CD1c-positive myeloid dendritic cell (primary cell): ENCODE data around the gene WDR6.

ENCODE experiments used
- DNase-seq: peaks from one replicate; pipeline ENCODE4 v3.0.0-alpha.2; 2016; ENCODE audit errors: extremely low spot score

Gene WDR6

DNA sequence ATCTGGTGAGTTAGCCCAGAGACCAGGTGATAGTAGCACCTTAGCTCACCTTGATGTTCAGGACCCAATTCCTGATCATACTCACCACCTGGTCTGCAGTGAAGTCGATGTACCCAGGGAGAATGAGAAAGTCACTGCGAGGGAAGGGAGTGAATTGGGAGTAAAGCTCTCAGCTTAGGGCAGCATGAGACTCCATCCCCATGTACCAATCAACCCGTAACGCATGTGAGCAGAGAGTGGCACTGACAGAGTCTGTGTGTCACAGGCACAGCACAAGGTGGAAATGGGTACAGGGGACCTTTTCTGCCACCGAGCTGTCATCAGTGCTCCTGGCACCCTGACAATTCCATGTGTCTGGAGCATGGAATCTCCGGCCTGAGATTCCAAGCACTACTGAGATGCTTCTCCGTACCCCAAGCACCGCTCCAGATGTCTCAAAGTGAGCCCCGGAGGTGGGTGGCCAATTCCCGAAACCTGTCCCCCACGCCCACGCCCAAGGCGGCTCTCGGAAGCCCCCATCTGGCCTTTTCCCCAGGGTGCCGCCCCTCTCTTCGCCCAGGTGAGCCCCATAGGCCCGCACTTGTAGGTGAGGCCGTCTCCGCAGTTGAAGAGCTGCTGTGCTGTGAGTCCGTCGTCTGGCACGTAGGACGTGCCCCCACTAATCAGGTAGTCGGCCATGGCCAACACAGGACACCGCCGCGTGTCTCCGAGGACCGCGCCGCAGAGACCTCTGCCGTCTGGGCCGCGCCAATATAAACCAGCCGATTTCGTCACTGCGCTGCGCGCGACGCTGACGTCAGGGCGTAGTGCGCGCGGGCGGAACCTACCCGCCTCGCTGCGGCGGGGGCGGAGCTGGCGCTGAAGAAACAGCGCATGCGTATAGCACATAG lies 21.7 kb downstream of the WDR6 start, which contains the start of gene IMPDH2:
Gene IMPDH2 (minus strand): TSS at position 726 of the 890 bp plus-strand sequence. CDS start 48 bp downstream, at position 678.
- DNase-seq: peak; percentile 99

DNA sequence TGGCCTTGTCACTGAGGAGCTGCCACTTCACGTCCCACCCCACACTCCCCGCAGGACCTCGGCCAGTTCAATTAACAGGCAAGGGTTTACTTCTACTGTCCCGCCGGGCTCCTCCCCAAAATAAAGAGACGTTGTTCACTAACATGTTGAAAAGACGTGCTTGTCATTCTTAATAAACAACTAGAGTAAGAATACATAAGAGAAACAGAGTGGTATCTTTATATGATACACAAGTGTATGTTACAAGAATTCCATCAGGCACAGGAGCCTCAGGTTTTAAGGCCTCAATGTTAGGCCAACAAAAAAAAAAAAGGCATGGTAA lies 22.3 kb downstream of the WDR6 start:
- no peak for DNase-seq

DNA sequence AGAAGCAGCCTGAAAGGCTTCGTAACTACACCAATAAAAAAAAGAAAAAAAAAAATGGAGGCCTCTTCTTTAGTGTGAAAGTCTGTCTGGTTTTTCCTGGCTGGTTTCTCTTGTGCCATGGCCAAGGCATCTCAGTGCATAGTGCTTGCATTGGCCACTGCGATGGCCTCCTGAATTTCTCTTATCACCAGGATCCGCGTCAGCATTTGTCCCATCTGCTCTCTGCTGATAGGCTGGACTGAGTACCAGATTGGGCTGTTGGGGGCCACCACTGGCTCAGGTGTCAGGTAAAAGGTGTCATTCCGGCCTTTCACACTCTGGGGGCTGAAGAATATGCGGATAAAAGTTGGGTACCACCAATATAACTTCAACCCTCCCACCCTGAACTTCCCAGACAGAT lies 23.1 kb downstream of the WDR6 start:
- no peak for DNase-seq

DNA sequence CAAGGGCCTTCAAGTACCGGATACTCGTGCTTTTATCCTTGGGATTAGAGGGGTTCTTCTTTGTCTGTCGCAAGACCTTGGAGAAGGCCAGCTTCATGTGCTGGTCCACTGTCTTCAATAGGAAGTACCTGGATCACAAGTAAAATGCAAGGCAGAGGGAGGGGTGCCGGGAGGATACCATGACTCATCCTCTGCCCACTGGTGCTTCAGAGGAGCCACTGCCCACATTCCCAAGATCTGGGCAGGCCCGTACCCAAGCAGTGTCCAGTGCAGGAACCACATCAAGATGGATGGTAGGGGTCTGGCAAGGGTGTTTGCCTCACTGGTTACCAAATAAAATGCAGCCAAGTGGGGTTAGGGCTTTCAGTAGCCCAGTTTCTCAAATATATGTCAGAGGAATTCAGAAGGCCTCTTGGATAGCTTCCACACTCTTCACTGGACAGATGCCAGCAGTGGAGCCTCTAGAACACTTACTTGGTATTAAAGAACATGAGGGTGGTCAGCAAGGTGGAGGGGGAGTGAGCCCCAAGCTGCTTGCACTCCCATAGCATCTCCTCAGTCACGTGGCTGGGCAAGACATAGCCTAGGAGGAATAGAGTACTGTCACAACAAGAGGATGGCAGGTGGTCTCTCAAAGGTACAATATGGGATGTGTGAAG lies 25.6 kb downstream of the WDR6 start:
- DNase-seq: no peak

DNA sequence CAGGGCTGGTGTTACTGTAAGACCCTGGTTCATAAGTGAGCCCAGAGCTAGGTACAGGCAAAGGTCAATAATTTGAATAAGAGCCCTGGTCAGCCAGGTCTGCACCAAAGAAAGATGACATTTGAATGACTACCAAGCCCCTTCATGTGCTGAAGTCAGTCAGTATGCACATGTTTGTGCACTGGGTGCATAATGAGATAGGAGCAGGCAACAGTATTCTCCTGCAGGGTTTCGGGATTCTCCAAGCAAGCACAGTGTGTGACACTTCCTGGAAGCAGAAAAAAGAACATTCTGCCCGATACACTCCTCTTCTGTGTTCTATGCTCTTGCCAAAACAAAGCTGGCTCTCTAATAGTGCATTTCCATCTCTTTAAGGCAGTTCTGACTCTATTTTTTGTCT lies 27.5 kb downstream of the WDR6 start:
- no peak for DNase-seq

DNA sequence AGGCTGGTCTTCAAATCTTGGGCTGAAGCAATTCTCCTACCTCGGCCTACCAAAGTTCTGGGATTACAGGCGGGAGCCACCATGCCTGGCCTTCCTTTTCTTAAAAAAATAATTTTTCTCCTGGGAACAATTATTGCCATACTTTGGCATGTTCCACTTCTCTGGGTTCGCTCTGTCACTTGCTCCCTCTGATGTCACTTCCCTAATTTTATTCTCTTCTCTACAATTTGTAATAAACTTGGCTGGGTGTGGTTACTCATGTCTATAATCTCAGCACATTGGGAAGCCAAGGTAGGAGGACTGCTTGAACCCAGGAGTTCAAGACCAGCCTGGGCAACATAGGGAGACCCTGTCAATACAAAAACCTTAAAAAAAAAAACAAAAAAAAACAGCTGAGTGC lies 28.1 kb downstream of the WDR6 start:
- peak; percentile 58 for DNase-seq

DNA sequence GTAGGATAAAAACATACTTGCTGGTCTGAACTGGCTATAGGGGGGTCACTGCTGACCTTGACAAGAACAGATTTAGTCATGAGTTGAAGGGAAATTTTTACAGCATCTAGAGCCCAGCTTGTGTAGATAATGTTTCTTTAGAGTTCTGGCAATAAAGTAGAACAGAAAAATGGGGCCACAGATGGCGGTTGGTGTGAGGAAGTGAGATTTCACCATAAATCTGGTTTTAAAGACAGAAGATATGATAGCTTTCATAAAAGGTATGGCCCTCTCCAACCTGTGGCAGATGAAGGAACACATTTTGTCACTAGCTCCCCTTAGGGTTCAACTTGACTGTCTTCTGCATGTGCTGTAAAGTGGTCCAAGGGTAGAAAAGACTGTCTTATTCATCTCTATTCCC lies 46.4 kb downstream of the WDR6 start:
- DNase-seq: no peak

DNA sequence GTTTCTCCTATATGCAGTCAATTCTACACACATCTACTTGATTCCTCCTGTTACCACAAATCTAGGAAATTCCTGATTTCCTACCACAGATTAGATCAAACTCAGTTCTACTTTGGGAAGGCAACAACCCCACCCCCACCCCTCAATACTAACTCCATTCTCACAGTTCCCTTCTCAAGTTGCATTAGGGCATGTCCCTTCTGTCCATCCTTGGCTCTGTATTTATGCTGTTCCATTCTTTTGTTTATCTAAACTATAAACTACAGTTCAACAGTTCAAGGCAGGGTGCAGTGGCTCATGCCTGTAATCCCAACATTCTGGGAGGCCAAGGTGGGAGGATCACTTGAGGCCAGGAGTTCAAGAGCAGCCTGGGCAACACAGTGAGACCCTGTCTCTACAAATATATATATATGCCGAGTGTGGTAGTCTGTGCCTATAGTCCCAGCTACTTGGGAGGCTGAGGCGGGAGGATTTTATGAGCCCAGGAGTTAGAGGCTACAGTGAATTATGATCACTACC lies 47.2 kb downstream of the WDR6 start:
- no peak for DNase-seq

DNA sequence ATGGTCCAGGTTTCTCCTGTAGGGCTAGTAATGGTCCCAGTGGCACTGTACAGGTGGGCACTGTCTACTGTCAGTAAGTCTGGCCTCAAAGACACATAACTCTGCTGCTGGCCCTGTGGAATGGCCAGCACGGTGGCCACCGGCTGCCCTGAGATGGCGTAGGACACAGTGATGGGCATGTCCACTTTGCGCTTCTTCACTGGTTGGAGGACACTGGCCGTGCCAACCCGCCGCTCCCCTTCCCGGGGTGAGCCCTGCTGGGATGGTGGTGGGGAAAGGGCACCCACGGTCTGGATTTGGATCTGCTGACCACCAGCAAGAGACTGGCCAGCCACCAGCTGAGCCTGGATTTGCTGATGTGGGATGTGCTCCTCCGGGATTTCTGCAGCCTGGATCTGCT lies 50.1 kb downstream of the WDR6 start:
- DNase-seq: no peak

DNA sequence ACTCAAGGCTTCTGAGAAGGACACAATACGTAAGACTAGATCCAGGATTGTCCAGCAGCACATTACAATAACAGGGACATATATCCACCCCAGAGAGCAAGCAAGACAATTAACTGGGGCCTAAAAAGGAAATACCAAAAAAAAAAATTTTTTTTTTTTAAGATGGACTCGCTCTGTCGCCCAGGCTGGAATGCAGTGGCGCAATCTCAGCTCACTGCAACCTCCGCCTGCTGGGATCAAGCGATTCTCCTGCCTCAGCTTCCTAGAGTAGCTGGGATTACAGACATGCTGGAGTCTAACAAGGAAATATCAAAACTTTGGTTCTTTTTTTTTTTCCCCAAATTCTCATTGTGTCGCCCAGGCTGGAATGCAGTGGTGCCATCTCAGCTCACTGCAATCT lies 50.8 kb downstream of the WDR6 start:
- no peak for DNase-seq
